GM23248 (cell line): ENCODE data around the gene NTSR2. TPM values are rescaled to one million over a fixed set of nuclear protein-coding genes. Genes with fewer than 3 reads are reported as not detected.

Experiments used
- DNase-seq: peaks from one replicate; pipeline ENCODE4 v3.0.0-alpha.2; 2015
- H2AFZ ChIP-seq: fragments of 200-600 bp; sonication (generic); 2 replicates; pipeline ENCODE4 v1.6.1; 2016; ENCODE audit warnings: antibody characterized with exemption
- H3F3A ChIP-seq: fragments of 200-600 bp; sonication (generic); 2 replicates; pipeline ENCODE4 v1.6.1; 2016; ENCODE audit warnings: mild to moderate bottlenecking, antibody characterized with exemption, mixed run types; ENCODE audit not compliant: insufficient read depth
- H3K27ac ChIP-seq: fragments of 200-600 bp; sonication (generic); 2 replicates; pipeline ENCODE4 v1.5.1; 2016; ENCODE audit warnings: mild to moderate bottlenecking
- H3K27me3 ChIP-seq: fragments of 200-600 bp; sonication (generic); replicated peaks from 2 replicates; pipeline ENCODE4 v1.6.1; 2016; ENCODE audit warnings: mild to moderate bottlenecking; ENCODE audit not compliant: insufficient read depth
- H3K36me3 ChIP-seq: fragments of 200-600 bp; sonication (generic); 2 replicates; pipeline ENCODE4 v1.6.1; 2016; ENCODE audit warnings: low read depth, mild to moderate bottlenecking
- H3K4me1 ChIP-seq: fragments of 200-600 bp; sonication (generic); 2 replicates; pipeline ENCODE4 v1.6.1; 2016; ENCODE audit warnings: mild to moderate bottlenecking; ENCODE audit not compliant: insufficient read depth
- H3K4me2 ChIP-seq: fragments of 200-600 bp; sonication (generic); one replicate; pipeline ENCODE4 v1.6.1; 2016; ENCODE audit warnings: mild to moderate bottlenecking; ENCODE audit not compliant: unreplicated experiment
- H3K4me3 ChIP-seq: fragments of 200-600 bp; sonication (generic); 2 replicates; pipeline ENCODE4 v1.5.1; 2016; ENCODE audit warnings: mild to moderate bottlenecking
- H3K79me2 ChIP-seq: fragments of 200-600 bp; sonication (generic); 2 replicates; pipeline ENCODE4 v1.6.1; 2016; ENCODE audit warnings: mild to moderate bottlenecking; ENCODE audit not compliant: insufficient read depth
- H3K9ac ChIP-seq: fragments of 200-600 bp; sonication (generic); 2 replicates; pipeline ENCODE4 v1.6.1; 2016; ENCODE audit warnings: mild to moderate bottlenecking
- H3K9me2 ChIP-seq: fragments of 200-600 bp; sonication (generic); 2 replicates; pipeline ENCODE4 v1.6.1; 2016; ENCODE audit warnings: mixed run types, mild to moderate bottlenecking, moderate library complexity; ENCODE audit not compliant: insufficient read depth
- H3K9me3 ChIP-seq: fragments of 200-600 bp; sonication (generic); one replicate; pipeline ENCODE4 v1.6.1; 2017; ENCODE audit warnings: low read depth
- H4K20me1 ChIP-seq: fragments of 200-600 bp; sonication (generic); 2 replicates; pipeline ENCODE4 v1.6.0; 2016; ENCODE audit not compliant: insufficient read depth
- EZH2 ChIP-seq: fragments of 200-600 bp; sonication (generic); IDR thresholded peaks from 2 replicates; pipeline ENCODE4 v1.6.1; 2018; ENCODE audit warnings: antibody characterized with exemption, mild to moderate bottlenecking; ENCODE audit not compliant: insufficient read depth, poor library complexity, severe bottlenecking
- EZH2phosphoT487 ChIP-seq: fragments of 200-600 bp; sonication (generic); IDR thresholded peaks from 2 replicates; pipeline ENCODE4 v1.6.1; 2018; ENCODE audit warnings: antibody characterized with exemption, moderate library complexity, mild to moderate bottlenecking, low read depth; ENCODE audit not compliant: insufficient read depth
- WGBS, 2 experiments: methylation state at CpG; one replicate each; pipeline ENCODE4 v1.1.6; 2015 to 2017; ENCODE audit warnings: low lambda C conversion rate in 2 of 2, low coverage in 1 of 2; ENCODE audit errors: missing lambda C conversion rate in 2 of 2; 5-methylcytosine and 5-hydroxymethylcytosine counted together
- in situ Hi-C: fragments of 300-500 bp; cut with MboI; formaldehyde crosslinking; loops from 2 replicates; pipeline ENCODE4 v1.15.0; 2020
- polyA plus RNA-seq: library from polyadenylated mRNA; unstranded; fragments of >200 nt; fragmentation: Nextera tagmentation; extraction: Ambion mirVana; gene quantifications from 2 replicates; pipeline ENCODE4 v1.2.1, GENCODE V29; 2016
- total RNA-seq: library from RNA; depleted of rRNA; stranded (reverse); fragments of >200 nt; shearing (Covaris generic); gene quantifications from 2 replicates; pipeline ENCODE4 v1.2.3, GENCODE V29; 2014

Gene NTSR2
- total and polyA plus RNA-seq, 2 experiments from 2014 or later, result not detected

DNA sequence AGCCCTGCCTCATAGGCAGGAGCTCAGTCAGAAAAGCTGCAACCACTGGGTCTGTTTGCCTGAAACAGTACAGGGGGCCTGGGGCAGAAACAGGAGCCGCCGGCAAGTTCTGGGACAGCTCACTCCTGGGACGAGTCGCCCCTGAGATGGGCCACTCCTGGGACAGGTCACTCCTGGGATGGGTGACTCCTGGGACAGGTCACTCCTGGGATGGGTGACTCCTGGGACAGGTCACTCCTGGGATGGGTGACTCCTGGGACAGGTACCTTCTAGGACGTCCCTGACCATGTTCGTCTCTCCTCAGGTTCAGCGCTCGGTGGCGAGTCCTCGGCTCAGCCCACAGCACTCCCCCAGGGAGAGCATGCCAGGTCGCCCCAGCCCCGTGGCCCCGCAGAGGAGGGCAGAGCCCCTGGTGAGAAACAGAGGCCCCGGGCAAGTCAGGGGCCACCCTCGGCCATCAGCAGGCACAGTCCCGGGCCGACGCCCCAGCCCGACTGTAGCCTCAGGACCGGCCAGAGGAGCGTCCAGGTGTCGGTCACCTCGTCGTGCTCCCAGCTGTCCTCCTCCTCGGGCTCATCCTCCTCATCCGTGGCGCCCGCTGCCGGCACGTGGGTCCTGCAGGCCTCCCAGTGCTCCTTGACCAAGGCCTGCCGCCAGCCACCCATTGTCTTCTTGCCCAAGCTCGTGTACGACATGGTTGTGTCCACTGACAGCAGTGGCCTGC is 51.8 kb downstream of the NTSR2 start:
- Histone ChIP-seq H2AFZ (no peak overlapping the region), H3K4me3 (no peak overlapping the region), H3K9me3 (no peaks in the 10 kb centered on the region), H3K36me3 (no peaks in the 10 kb centered on the region), H4K20me1 (no peaks in the 10 kb centered on the region), H3K9ac (no peak overlapping the region), H3K4me2 (no peak overlapping the region), H3K9me2 (no peaks in the 10 kb centered on the region), H3K27me3 (peaks cover 14% of the 10 kb centered on the region; the same call in 1 of the 2 replicates), H3K4me1 (no peaks in the 10 kb centered on the region), H3F3A (no peaks in the 10 kb centered on the region), H3K27ac (no peak overlapping the region), H3K79me2 (no peaks in the 10 kb centered on the region)
- in situ Hi-C loops, result no loop called here
- WGBS, 2 experiments, result 82 to 84% methylated on average over 27 to 33 of the region's 33 CpGs
- DNase-seq, result no peak
- no peak for TF ChIP-seq EZH2
- TF ChIP-seq EZH2phosphoT487, result no peak

DNA sequence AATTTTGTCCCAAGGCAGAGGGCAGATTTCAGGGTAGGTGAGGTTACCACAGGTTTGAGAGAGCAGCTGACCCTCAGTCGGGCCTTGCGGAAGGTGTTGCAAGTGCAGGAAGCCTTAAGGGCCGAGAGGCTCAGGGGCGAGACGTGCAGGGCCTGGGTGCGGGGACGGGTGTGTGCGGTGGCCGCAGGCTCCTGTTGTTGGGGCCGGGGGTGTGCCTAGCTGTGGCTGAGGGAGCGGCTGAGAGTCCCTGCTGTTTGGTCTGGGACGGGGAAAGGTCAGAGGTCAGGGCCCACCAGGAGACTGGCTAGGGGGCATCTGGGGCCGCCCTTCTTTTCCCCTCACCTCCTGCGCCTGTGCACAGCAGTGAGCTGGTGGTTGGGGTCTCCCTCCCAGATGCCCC is 52.5 kb downstream of the NTSR2 start:
- no peaks in the 10 kb centered on the region for H4K20me1 ChIP-seq
- in situ Hi-C loops, result no loop called here
- DNase-seq, result no peak
- no peaks in the 10 kb centered on the region for H3K36me3 ChIP-seq
- no peak overlapping the region for H3K9ac ChIP-seq
- H3K27ac ChIP-seq, result no peak overlapping the region
- peaks cover 11% of the 10 kb centered on the region; the same call in 1 of the 2 replicates for H3K27me3 ChIP-seq
- no peaks in the 10 kb centered on the region for H3K9me3 ChIP-seq
- H3K4me1 ChIP-seq, result no peaks in the 10 kb centered on the region
- no peak overlapping the region for H2AFZ ChIP-seq
- H3F3A ChIP-seq, result no peaks in the 10 kb centered on the region
- WGBS, 2 experiments, result 82% methylated on average over 13 to 14 of the region's 14 CpGs
- no peak overlapping the region for H3K4me3 ChIP-seq
- H3K4me2 ChIP-seq, result no peak overlapping the region
- TF ChIP-seq EZH2 (no peak), EZH2phosphoT487 (no peak)
- H3K9me2 ChIP-seq, result no peaks in the 10 kb centered on the region
- no peaks in the 10 kb centered on the region for H3K79me2 ChIP-seq

- in situ Hi-C loops, result no loop called here
- Histone ChIP-seq H3K9me2 (no peaks in the 10 kb centered on the region), H3K4me3 (no peak overlapping the region), H3K4me1 (no peaks in the 10 kb centered on the region), H4K20me1 (no peaks in the 10 kb centered on the region), H3K36me3 (no peaks in the 10 kb centered on the region), H3K4me2 (no peak overlapping the region), H2AFZ (no peak overlapping the region), H3K9me3 (no peaks in the 10 kb centered on the region), H3K27me3 (peaks cover 11% of the 10 kb centered on the region; the same call in 1 of the 2 replicates), H3F3A (no peaks in the 10 kb centered on the region), H3K79me2 (no peaks in the 10 kb centered on the region), H3K27ac (no peak overlapping the region), H3K9ac (no peak overlapping the region)
- no peak for TF ChIP-seq EZH2phosphoT487
- no peak for TF ChIP-seq EZH2
- WGBS, 2 experiments, result 75 to 78% methylated on average over 19 of the region's 19 CpGs
- no peak for DNase-seq
These were observed 53.1 kb downstream of the NTSR2 start for GRCh38 chr2:11616851-11617415.

GRCh38 chr2:11616097-11616687 is 53.8 kb downstream of the NTSR2 start:
- TF ChIP-seq EZH2, result no peak
- no peak for TF ChIP-seq EZH2phosphoT487
- Histone ChIP-seq H3K4me2 (no peak overlapping the region), H3K4me1 (no peaks in the 10 kb centered on the region), H3K9ac (no peak overlapping the region), H2AFZ (no peak overlapping the region), H3F3A (no peaks in the 10 kb centered on the region), H4K20me1 (no peaks in the 10 kb centered on the region), H3K27ac (no peak overlapping the region), H3K79me2 (no peaks in the 10 kb centered on the region), H3K9me3 (no peaks in the 10 kb centered on the region), H3K36me3 (no peaks in the 10 kb centered on the region), H3K4me3 (no peak overlapping the region), H3K9me2 (no peaks in the 10 kb centered on the region), H3K27me3 (peaks cover 11% of the 10 kb centered on the region; the same call in 1 of the 2 replicates)
- WGBS, 2 experiments, result 58 to 69% methylated on average over 12 to 14 of the region's 14 CpGs
- in situ Hi-C loops, result no loop called here
- DNase-seq, result no peak
